ENCODE measurements around the gene ANKMY1. TPM values are rescaled to one million over a fixed set of nuclear protein-coding genes. Genes with fewer than 3 reads are reported as not detected.

The ANKMY1 gene
- total and polyA plus RNA-seq, 2 experiments from 2014 or later: 2.3 to 8.9 TPM

- Mint-ChIP-seq H3K9me3 (no peaks in the 10 kb centered on the region), H3K4me3 (no peak overlapping the region), H3K4me1 (peaks cover 9% of the 10 kb centered on the region), H3K27me3 (ENCODE audit: insufficient read depth, low read depth, poor library complexity) (peaks cover 25% of the 10 kb centered on the region), H3K27ac (no peak overlapping the region), H3K36me3 (ENCODE audit: low read depth) (no peaks in the 10 kb centered on the region)
- no peak for DNase-seq (ENCODE audit: low spot score)
- Histone ChIP-seq H3K9me2 (ENCODE audit: insufficient read depth) (no peaks in the 10 kb centered on the region), H3K27me3 (ENCODE audit: insufficient read depth) (peaks cover 13% of the 10 kb centered on the region), H3F3A (replicated peaks; ENCODE audit: low read depth) (no peaks in the 10 kb centered on the region), H3K4me3 (no peak overlapping the region), H4K20me1 (replicated peaks; ENCODE audit: insufficient read depth) (no peaks in the 10 kb centered on the region), H3K4me1 (ENCODE audit: insufficient read depth) (peaks cover 5% of the 10 kb centered on the region), H3K79me2 (replicated peaks; ENCODE audit: insufficient read depth) (no peaks in the 10 kb centered on the region), H3K4me2 (no peak overlapping the region), H3K27ac (ENCODE audit: low read depth) (no peak overlapping the region), H2AFZ (no peak overlapping the region), H3K36me3 (ENCODE audit: insufficient read depth) (no peaks in the 10 kb centered on the region)
- TF ChIP-seq CTCF (conservative IDR thresholded peaks at IDR 0.05; ENCODE audit: low read depth in 2 of 2) (no peak), STAT1 (IDR thresholded peaks at IDR 0.05; ENCODE audit: unreplicated experiment) (no peak), EZH2phosphoT487 (IDR thresholded peaks at IDR 0.05; ENCODE audit: unreplicated experiment) (no peak), POLR2AphosphoS5 (IDR thresholded peaks at IDR 0.05; ENCODE audit: low read depth) (no peak), CREB1 (CRISPR knock-in tag; IDR thresholded peaks at IDR 0.05; ENCODE audit: low read depth) (no peak), ETS1 (IDR thresholded peaks at IDR 0.05) (no peak), ZNF114 (CRISPR knock-in tag; IDR thresholded peaks at IDR 0.05) (no peak), EZH2 (IDR thresholded peaks at IDR 0.05; ENCODE audit: low read depth, unreplicated experiment) (no peak), ZNF462 (CRISPR knock-in tag; IDR thresholded peaks at IDR 0.05) (no peak), JUNB (IDR thresholded peaks at IDR 0.05; ENCODE audit: unreplicated experiment) (no peak), REST (IDR thresholded peaks at IDR 0.05; ENCODE audit: unreplicated experiment) (no peak), NANOG (IDR thresholded peaks at IDR 0.05; ENCODE audit: borderline replicate concordance) (no peak)
- no peak for ATAC-seq
Measured at GRCh38 chr2:240514631-240515030, 43.2 kb downstream of the ANKMY1 start.
